Muscle layer of colon (tissue), 2 donors: ENCODE results near the gene CDH5.

Experiments used
- H3K27ac ChIP-seq: one replicate; pipeline ENCODE4 v1.7.0; 2013; ENCODE audit warnings: low read depth, mild to moderate bottlenecking, low read length, moderate library complexity
- H3K27me3 ChIP-seq, 2 donors: one replicate each; pipeline ENCODE4 v1.7.0; 2013; ENCODE audit warnings: low read length in 2 of 2, mild to moderate bottlenecking in 2 of 2; ENCODE audit not compliant: insufficient read depth in 2 of 2, control insufficient read depth in 1 of 2
- H3K36me3 ChIP-seq: one replicate; pipeline ENCODE4 v1.7.0; 2013; ENCODE audit warnings: mild to moderate bottlenecking, low read length; ENCODE audit not compliant: insufficient read depth
- H3K4me1 ChIP-seq: one replicate; pipeline ENCODE4 v1.7.0; 2013; ENCODE audit warnings: mild to moderate bottlenecking, low read length; ENCODE audit not compliant: insufficient read depth
- H3K4me3 ChIP-seq, 2 donors: one replicate each; pipeline ENCODE4 v1.7.0; 2013; ENCODE audit warnings: low read length in 2 of 2, low read depth in 1 of 2, mild to moderate bottlenecking in 1 of 2, moderate library complexity in 1 of 2
- H3K9ac ChIP-seq: one replicate; pipeline ENCODE4 v1.7.0; 2013; ENCODE audit warnings: low read length
- H3K9me3 ChIP-seq: one replicate; pipeline ENCODE4 v1.7.0; 2013; ENCODE audit warnings: mild to moderate bottlenecking, low read length
- donor health status: abdominal sarcoma.
- donor health status: Adenocarcinoma of cecum.

The CDH5 gene

GRCh38 chr16:66355526-66355925 is 11.0 kb upstream of the CDH5 start:
- H3K36me3 ChIP-seq: no peaks in the 10 kb centered on the region
- no peak overlapping the region for H3K4me3 ChIP-seq
- no peaks in the 10 kb centered on the region for H3K27me3 ChIP-seq
- no peak overlapping the region for H3K9ac ChIP-seq
- H3K4me1 ChIP-seq: no peaks in the 10 kb centered on the region
- H3K27ac ChIP-seq: no peak overlapping the region
- no peaks in the 10 kb centered on the region for H3K9me3 ChIP-seq

- H3K27ac ChIP-seq: no peak overlapping the region
- no peaks in the 10 kb centered on the region for H3K9me3 ChIP-seq
- no peaks in the 10 kb centered on the region for H3K4me1 ChIP-seq
- no peak overlapping the region for H3K4me3 ChIP-seq
- no peaks in the 10 kb centered on the region for H3K36me3 ChIP-seq
- H3K9ac ChIP-seq: no peak overlapping the region
- H3K27me3 ChIP-seq: no peaks in the 10 kb centered on the region
Observed at GRCh38 chr16:66357523-66357928, 9.0 kb upstream of the CDH5 start.

GRCh38 chr16:66358231-66358630 is 8.3 kb upstream of the CDH5 start:
- Histone ChIP-seq H3K4me3 (no peak overlapping the region), H3K4me1 (no peaks in the 10 kb centered on the region), H3K9ac (no peak overlapping the region), H3K27ac (no peak overlapping the region), H3K9me3 (no peaks in the 10 kb centered on the region), H3K27me3 (no peaks in the 10 kb centered on the region), H3K36me3 (no peaks in the 10 kb centered on the region)

GRCh38 chr16:66359012-66359411 is 7.5 kb upstream of the CDH5 start:
- Histone ChIP-seq H3K27ac (no peak overlapping the region), H3K9me3 (no peaks in the 10 kb centered on the region), H3K36me3 (no peaks in the 10 kb centered on the region), H3K4me1 (no peaks in the 10 kb centered on the region), H3K4me3 (no peak overlapping the region), H3K9ac (no peak overlapping the region), H3K27me3 (no peaks in the 10 kb centered on the region)

- H3K36me3 ChIP-seq: no peaks in the 10 kb centered on the region
- H3K27ac ChIP-seq: no peak overlapping the region
- peaks cover 1% of the 10 kb centered on the region for H3K4me1 ChIP-seq
- no peak overlapping the region for H3K4me3 ChIP-seq
- H3K9ac ChIP-seq: no peak overlapping the region
- H3K27me3 ChIP-seq: no peaks in the 10 kb centered on the region
- no peaks in the 10 kb centered on the region for H3K9me3 ChIP-seq
Observed at GRCh38 chr16:66359811-66360608, 6.5 kb upstream of the CDH5 start.

- Histone ChIP-seq H3K9me3 (no peaks in the 10 kb centered on the region), H3K4me1 (peaks cover 9% of the 10 kb centered on the region), H3K36me3 (no peaks in the 10 kb centered on the region), H3K4me3 (no peak overlapping the region), H3K9ac (no peak overlapping the region), H3K27ac (no peak overlapping the region), H3K27me3 (no peaks in the 10 kb centered on the region)
Observed at GRCh38 chr16:66360624-66361324, 5.7 kb upstream of the CDH5 start.

- Histone ChIP-seq H3K9ac (no peak overlapping the region), H3K4me1 (peaks cover 17% of the 10 kb centered on the region), H3K9me3 (no peaks in the 10 kb centered on the region), H3K4me3 (no peak overlapping the region), H3K36me3 (no peaks in the 10 kb centered on the region), H3K27me3 (no peaks in the 10 kb centered on the region), H3K27ac (no peak overlapping the region)
Observed at GRCh38 chr16:66361604-66362135, 4.8 kb upstream of the CDH5 start.

GRCh38 chr16:66363211-66363777 is 3.2 kb upstream of the CDH5 start:
- H3K4me1 ChIP-seq: peaks cover 17% of the 10 kb centered on the region
- no peak overlapping the region for H3K9ac ChIP-seq
- no peaks in the 10 kb centered on the region for H3K27me3 ChIP-seq
- H3K4me3 ChIP-seq: no peak overlapping the region
- H3K36me3 ChIP-seq: no peaks in the 10 kb centered on the region
- H3K9me3 ChIP-seq: no peaks in the 10 kb centered on the region
- no peak overlapping the region for H3K27ac ChIP-seq

GRCh38 chr16:66364117-66364958 is 2.2 kb upstream of the CDH5 start:
- Histone ChIP-seq H3K9ac (no peak overlapping the region), H3K4me1 (peaks cover 17% of the 10 kb centered on the region), H3K36me3 (no peaks in the 10 kb centered on the region), H3K27me3 (no peaks in the 10 kb centered on the region), H3K9me3 (no peaks in the 10 kb centered on the region), H3K27ac (no peak overlapping the region), H3K4me3 (no peak overlapping the region)

GRCh38 chr16:66364959-66365306 is 1.6 kb upstream of the CDH5 start:
- Histone ChIP-seq H3K27me3 (no peaks in the 10 kb centered on the region), H3K4me1 (peaks cover 17% of the 10 kb centered on the region), H3K9ac (no peak overlapping the region), H3K4me3 (no peak overlapping the region), H3K36me3 (no peaks in the 10 kb centered on the region), H3K27ac (no peak overlapping the region), H3K9me3 (no peaks in the 10 kb centered on the region)

- Histone ChIP-seq H3K9me3 (no peaks in the 10 kb centered on the region), H3K27me3 (no peaks in the 10 kb centered on the region)
Observed at GRCh38 chr16:66365651-66366050, 840 bp upstream of the CDH5 start.

More at GRCh38 chr16:66365651-66366050, 840 bp upstream of the CDH5 start:
- no peak overlapping the region for H3K27ac ChIP-seq
- no peak overlapping the region for H3K9ac ChIP-seq
- peaks cover 17% of the 10 kb centered on the region for H3K4me1 ChIP-seq
- no peak overlapping the region for H3K4me3 ChIP-seq
- no peaks in the 10 kb centered on the region for H3K36me3 ChIP-seq
